Neural progenitor cell (in vitro differentiated cells): ENCODE data around the gene EPHB1.

Source experiments
- EZH2 ChIP-seq: fragments of 200-600 bp; sonication (generic); IDR thresholded peaks from 2 replicates; pipeline ENCODE4 v1.6.1; 2017; ENCODE audit warnings: antibody characterized with exemption, mild to moderate bottlenecking, moderate library complexity
- TF ChIP-seq, protein P1 (sequence below): fragments of 200-600 bp; sonication (generic); IDR thresholded peaks from 2 replicates; pipeline ENCODE4 v1.5.1; 2017; ENCODE audit warnings: antibody characterized with exemption, mild to moderate bottlenecking

DNA sequence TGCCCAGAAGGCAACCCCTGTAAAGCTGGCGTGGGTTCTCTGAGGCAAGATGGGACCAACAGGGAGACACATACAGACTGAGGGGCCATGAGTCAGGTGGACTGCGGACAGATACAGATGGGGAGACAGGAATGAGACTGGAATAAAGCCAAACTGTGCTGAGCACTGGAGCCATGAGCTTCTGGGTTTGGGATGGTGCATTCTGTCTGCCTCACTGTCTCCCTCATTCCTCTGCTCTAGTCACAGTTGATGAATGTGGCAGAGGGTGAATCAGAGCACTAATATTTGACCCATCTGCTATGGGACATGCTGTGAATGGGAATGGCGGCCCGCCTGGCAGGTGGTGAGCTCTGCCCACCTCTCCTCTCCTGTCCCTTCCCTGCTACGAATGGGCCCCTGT is 262.9 kb downstream of the EPHB1 start:
- TF ChIP-seq, protein P1, sequence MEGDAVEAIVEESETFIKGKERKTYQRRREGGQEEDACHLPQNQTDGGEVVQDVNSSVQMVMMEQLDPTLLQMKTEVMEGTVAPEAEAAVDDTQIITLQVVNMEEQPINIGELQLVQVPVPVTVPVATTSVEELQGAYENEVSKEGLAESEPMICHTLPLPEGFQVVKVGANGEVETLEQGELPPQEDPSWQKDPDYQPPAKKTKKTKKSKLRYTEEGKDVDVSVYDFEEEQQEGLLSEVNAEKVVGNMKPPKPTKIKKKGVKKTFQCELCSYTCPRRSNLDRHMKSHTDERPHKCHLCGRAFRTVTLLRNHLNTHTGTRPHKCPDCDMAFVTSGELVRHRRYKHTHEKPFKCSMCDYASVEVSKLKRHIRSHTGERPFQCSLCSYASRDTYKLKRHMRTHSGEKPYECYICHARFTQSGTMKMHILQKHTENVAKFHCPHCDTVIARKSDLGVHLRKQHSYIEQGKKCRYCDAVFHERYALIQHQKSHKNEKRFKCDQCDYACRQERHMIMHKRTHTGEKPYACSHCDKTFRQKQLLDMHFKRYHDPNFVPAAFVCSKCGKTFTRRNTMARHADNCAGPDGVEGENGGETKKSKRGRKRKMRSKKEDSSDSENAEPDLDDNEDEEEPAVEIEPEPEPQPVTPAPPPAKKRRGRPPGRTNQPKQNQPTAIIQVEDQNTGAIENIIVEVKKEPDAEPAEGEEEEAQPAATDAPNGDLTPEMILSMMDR: no peak
- no peak for TF ChIP-seq EZH2
